NCI-H226 (cell line): ENCODE measurements around the gene LCN1.
"Not testable (repeated sequence)": the region's sequence is repeated elsewhere in the genome, so short reads cannot be mapped to it uniquely, and the experiment has no call there.

ENCODE experiments used
- DNase-seq: peaks from one replicate; pipeline ENCODE4 v3.0.0-alpha.2; 2015

LCN1 gene

DNA sequence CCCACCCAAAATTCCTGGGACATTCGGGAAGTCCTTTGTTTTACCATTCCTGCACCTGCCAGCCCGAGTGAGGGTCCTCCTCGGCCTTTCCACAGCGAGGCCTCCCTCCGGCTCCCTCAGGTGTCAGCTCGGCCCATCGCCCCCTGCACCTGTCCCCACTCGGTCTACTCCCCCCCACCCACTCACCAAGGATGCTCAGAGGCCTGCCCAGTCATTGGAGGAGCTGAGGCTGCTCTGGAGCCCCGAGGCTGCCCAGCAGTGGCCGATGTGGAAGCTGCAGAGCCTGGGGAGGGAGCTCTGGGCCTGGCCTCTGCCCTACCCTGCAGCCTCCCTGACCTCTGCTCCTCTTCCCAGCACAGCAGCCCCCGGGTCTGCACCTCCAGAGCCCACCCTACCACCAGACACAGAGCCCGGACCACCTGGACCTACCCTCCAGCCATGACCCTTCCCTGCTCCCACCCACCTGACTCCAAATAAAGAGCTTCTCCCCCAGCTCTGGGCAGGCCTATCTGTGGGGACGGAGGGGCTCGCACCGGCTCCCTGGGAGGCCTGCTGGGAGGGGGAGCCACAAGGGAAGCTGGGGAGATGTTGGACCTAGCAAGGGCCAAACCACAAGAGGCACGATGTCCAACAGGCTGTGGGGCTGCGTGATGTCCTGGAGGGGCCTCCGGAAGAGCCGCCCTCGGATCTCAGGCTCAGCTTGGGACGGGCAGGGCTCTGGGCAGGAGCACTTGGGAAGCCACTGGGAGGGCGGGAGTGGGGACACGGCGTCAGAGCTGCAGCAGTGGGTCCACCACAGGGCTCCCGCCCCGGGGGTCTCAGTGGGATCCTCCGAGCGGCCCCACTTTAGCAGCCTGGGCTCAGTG is 28.5 kb downstream of the LCN1 start:
- DNase-seq, result not testable (repeated sequence)

- no peak for DNase-seq
These were observed 29.2 kb downstream of the LCN1 start for GRCh38 chr9:135550344-135550918.

GRCh38 chr9:135551031-135551430 is 29.8 kb downstream of the LCN1 start:
- DNase-seq, result no peak

GRCh38 chr9:135551456-135551855 is 30.2 kb downstream of the LCN1 start:
- DNase-seq, result no peak

GRCh38 chr9:135552021-135552697 is 30.9 kb downstream of the LCN1 start:
- no peak for DNase-seq

DNA sequence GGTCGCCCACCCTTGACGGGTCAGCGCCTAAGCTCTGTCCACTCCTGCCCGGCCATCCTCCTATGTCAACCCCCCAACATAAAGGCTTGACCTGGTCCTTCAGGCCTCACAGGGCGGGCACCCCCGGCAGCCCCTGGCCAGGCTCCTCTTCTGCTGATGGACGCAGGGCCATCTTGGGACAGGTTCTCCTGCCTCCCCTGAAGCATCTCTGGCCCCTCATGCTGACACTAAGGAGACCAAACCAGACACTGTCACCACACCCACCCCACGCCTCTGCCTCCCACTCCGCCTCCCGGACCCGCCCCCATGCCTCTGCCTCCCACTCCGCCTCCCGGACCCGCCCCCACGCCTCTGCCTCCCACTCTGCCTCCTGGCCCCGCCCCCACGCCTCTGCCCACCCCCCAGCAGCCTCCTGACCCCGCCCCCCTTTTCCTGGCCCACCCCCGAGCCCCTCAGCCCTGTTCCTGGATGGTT is 31.5 kb downstream of the LCN1 start:
- no peak for DNase-seq

- DNase-seq, result no peak
These were observed 33.5 kb downstream of the LCN1 start for GRCh38 chr9:135554718-135555117.

DNA sequence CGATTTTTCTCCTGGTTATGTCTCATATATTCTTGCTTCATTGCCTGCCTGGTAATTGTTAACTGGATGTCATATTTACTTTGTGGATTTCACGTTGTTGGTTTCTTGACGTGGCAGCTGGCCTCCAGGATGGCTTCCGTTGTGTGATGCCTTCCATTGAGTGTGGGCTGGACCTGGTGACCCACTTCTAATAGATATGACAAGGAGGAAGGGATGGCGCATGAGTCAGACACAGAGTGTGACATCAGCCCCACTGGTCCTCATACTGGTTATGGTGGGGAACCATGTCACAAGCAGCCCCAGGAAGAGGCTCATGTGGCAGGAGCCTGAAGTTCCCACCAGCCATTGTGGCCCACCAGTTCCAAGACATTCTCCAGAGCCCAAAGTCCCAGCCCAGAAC is 34.0 kb downstream of the LCN1 start:
- DNase-seq, result no peak

- DNase-seq, result no peak
These were observed 34.7 kb downstream of the LCN1 start for GRCh38 chr9:135555910-135556309.

DNA sequence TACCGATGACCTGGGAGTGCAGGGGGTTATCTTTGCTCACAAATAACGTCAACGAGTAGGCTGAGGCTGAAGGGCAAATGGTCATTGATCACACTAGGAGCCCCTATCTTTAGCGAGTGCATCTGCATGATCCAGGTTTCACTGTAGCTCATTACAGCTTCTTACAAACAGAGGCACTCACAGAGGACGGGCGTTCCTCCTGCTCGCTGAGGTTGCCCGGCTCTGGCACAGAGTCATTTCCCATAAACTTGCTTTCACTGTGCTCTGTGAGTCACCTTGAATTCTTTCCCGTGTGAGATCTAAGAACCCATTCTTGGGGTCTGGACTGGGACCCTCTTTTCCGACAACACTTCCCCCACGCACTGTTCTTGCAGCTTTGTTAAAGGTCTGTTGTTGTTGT is 38.4 kb downstream of the LCN1 start:
- peak; percentile 14 for DNase-seq

DNA sequence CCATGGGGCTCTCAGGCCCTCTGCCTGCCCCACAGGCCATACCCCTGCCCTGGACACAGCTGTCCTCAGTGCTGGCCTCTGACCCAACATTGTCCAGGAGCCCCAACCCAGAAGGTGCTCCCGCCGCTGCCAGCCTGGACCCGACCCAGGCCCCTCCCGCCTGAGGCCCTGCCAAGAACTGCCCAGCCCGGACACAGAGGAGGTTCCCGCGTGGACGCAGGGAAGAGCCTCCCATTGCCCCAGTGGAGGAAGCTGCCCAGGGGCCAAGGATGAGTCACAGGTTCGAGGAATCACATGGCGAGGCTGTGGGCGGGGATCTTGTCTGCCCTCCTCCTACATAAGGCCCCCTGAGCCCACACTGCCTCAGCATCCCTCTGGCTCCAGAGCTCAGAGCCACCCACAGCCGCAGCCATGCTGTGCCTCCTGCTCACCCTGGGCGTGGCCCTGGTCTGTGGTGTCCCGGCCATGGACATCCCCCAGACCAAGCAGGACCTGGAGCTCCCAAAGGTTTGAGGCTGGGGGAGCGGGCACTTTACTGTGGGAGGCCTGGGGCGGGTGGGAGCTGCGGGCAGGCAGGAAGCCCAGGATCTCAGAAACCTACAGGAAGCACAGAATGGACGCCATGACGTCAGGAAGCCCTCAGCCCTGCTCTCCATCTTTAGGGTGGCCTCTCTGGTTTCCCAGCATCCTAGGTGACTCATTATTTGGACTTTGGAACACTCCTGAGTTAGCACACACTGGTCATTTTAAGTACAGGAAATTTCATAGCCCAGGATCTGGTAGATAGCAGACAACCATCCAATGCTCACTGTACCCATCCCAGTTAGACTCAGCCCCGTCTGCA is 40.4 kb downstream of the LCN1 start, which contains the start of gene PAEP:
TSS of gene PAEP (plus strand) at position 366 of the 844 bp plus-strand sequence.
- DNase-seq, result peak; percentile 68

- no peak for DNase-seq
These were observed 41.0 kb downstream of the LCN1 start for GRCh38 chr9:135562235-135562745.

DNA sequence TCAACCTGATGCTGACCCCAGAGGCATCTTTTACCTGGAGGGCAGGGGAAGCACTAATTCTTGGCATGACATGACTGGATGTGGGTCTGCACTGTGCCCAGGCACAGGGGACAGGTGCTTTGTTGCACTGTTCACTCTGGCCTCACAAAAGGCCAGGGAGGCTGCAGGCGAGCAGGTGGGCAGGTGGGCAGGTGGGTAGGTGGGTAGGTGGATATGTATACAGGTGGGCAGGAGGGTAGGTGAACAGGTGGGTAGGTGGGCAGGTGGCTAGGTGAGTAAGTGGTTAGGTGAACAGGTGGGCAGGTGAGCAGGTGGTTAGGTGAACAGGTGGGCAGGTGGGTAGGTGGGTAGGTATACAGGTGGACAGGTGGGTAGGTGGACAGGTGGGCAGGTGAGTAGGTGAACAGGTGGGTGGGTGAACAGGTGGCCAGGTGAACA is 41.8 kb downstream of the LCN1 start:
- DNase-seq, result no peak

DNA sequence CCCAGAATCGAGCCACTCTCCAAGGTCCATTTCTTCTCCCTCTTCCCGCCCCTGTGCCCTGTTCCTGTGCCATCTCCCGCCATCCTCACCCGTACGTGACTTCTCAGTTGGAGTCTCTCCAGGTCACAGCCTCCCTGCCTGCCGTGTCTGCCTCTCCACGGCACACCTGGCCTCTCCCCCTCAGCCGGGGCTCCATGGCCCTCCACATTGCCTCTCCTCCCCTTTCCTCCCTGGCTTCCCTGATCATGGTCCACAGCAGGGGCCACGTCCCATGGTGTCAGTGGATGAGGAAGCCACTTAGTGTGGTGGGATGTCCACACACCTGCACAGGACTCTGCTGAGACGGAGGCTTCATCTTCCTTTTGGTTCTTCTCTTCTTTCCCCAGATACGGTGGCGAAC is 42.6 kb downstream of the LCN1 start:
- no peak for DNase-seq

- no peak for DNase-seq
These were observed 43.9 kb downstream of the LCN1 start for GRCh38 chr9:135565141-135565628.

- DNase-seq, result no peak
These were observed 44.4 kb downstream of the LCN1 start for GRCh38 chr9:135565636-135566035.

- no peak for DNase-seq
These were observed 45.3 kb downstream of the LCN1 start for GRCh38 chr9:135566552-135566951.

DNA sequence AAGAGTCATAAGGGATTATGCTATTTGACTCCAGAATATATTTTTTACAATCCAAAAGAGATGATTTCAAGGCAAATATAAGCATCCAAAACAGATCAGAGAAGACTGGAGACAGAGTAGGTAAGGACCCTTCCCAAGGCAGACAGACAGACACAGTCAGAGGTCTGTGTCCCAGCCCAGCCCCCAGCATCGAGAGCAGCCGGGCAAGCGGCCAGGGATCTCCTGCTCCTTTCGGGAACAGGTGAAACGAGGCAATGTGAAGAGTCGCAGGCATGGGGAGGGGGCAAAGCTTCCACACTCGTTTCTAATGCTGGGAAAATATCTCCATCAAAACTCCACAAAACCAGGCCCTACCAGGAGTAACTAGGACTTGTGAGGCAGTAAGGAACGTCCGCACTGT is 46.1 kb downstream of the LCN1 start:
- DNase-seq, result no peak

- no peak for DNase-seq
These were observed 46.8 kb downstream of the LCN1 start for GRCh38 chr9:135568026-135568425.

GRCh38 chr9:135570456-135570855 is 49.2 kb downstream of the LCN1 start:
- no peak for DNase-seq

DNA sequence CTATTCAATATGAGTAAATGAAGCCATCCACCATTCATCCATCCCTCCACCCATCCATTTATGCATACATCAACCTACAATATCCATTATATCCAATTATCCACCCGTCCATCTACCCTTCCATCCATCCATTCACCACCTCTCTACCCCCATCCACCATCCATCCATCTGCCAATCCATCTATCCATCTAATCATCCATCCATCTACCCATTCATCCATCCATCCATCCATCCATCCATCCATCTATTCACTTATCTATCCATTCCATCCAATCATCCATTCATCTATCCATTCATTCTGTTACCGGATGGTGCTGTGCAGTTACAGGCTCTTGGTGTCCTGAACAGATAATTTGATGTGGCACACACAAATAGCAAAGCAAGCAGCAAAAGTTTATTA is 51.0 kb downstream of the LCN1 start:
- DNase-seq, result no peak

GRCh38 chr9:135573124-135573523 is 51.9 kb downstream of the LCN1 start:
- DNase-seq, result no peak
